Cardiac fibroblast (primary cell): Measurements from ENCODE around the gene GRIK3.

Experiments
- DNase-seq, 2 donors: peaks; one replicate each; pipeline versions ENCODE4 v3.0.0 to v3.0.0-alpha.2; 2010; ENCODE audit warnings: low read depth in 2 of 2
- H3K4me3 ChIP-seq, 2 donors: replicated peaks in 1 of 2; 1 replicate in 1 of 2; 2 replicates in 1 of 2; pipeline ENCODE4 v1.5.1; 2011; ENCODE audit warnings: low read depth in 2 of 2, low read length in 2 of 2, mild to moderate bottlenecking in 2 of 2, moderate library complexity in 1 of 2
- CTCF ChIP-seq: IDR thresholded peaks from one replicate; pipeline ENCODE4 v1.5.1; 2011; ENCODE audit warnings: low read depth, mild to moderate bottlenecking, low read length, inconsistent platforms

Gene GRIK3

GRCh38 chr1:37018510-37018909 lies 15.8 kb downstream of the GRIK3 start:
- DNase-seq = no peak
- no peak for TF ChIP-seq CTCF
- no peak overlapping the region for H3K4me3 ChIP-seq

DNA sequence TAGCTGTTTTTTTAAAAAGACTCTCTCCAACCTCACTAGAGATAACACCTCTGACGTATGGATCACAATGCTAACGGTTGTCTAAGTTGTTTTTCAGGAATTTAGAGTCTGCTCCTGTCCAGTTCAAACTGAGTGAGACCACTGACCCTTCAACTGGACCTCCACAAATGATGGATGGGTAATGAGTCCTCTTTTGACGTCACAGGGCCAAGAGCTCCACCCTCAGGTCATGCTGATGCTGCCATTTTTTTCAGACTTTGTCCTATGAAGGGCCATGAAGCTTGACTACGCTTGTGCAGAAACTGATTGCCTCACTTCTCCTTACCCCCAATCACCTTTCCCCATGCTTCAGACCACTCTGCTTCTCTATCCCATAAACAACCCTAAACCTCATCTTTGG lies 16.6 kb downstream of the GRIK3 start:
- no peak for TF ChIP-seq CTCF
- no peak overlapping the region for H3K4me3 ChIP-seq
- no peak for DNase-seq

DNA sequence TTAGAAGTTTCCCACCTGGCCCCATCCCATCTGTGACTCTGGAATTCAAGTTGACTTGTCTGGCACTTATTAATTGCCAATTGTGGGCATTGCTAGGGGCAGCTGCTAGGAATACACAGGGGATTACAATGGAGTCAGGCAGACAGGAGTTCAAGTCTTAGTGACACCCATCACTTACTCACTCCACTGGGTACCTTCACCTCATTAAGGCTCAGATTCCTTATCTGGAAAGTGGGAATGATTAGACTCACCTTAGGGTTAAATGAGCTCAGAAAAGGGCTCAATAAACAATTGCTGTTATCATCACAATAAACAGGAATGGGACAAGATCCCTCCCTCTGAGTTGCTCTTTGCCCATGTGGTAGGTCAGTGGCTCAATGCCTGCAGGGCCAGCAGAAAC lies 18.2 kb downstream of the GRIK3 start:
- TF ChIP-seq CTCF = no peak
- no peak overlapping the region for H3K4me3 ChIP-seq
- no peak for DNase-seq

DNA sequence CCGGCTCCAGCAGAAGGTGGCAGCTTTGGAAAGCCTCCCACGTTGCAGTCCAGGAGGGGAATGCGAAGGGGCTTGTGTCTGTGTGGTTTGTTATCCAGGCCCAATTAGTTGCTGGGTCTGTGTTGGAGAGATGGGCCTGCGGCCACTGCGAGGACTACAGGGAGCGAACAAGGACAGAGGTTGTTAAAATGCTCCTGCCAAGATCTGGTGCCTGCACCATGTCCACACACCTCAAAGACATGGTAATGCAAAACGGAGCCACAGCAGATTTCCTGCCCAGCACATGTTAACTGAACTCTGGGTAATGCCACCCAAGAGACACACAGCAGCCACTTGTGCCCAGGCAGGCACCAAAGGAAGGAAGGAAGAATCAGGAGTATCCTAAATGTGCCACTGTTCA lies 18.6 kb downstream of the GRIK3 start:
- no peak for DNase-seq
- no peak for TF ChIP-seq CTCF
- no peak overlapping the region for H3K4me3 ChIP-seq

- DNase-seq = no peak
- no peak for TF ChIP-seq CTCF
- no peak overlapping the region for H3K4me3 ChIP-seq
Observed at GRCh38 chr1:37012226-37012625, 22.1 kb downstream of the GRIK3 start.

- no peak for DNase-seq
- TF ChIP-seq CTCF = no peak
- no peak overlapping the region for H3K4me3 ChIP-seq
Observed at GRCh38 chr1:37010011-37010410, 24.3 kb downstream of the GRIK3 start.

- no peak for DNase-seq
- no peak for TF ChIP-seq CTCF
- H3K4me3 ChIP-seq = no peak overlapping the region
Observed at GRCh38 chr1:37009521-37009920, 24.8 kb downstream of the GRIK3 start.
